C4-2B (cell line): ENCODE data around the gene CTNNA3.

Experiments
- ZFX ChIP-seq: fragments of 450-650 bp; IDR thresholded peaks from 2 replicates; pipeline ENCODE4 v1.6.1; 2017
- TF ChIP-seq, protein P1 (sequence below): fragments of 450-650 bp; conservative IDR thresholded peaks from 2 replicates; pipeline ENCODE4 v1.5.1; 2017; ENCODE audit warnings: mild to moderate bottlenecking

DNA sequence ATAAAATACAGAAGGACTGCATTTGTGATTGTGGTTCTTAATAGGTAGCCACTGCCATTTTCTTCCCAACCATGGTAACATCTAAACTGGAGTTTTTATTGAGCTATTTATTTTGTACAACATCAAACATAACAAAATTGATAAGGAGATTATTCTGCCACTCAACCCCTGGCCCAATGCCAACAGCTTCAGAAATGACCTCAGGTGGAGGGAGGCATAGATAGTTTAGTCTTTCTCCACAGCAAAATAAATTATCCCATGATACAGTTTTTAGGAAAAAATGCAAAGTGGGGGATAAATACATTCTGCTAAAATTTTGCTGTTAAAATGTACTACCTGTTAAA, 712.5 kb downstream of the CTNNA3 start:
- TF ChIP-seq, protein P1, sequence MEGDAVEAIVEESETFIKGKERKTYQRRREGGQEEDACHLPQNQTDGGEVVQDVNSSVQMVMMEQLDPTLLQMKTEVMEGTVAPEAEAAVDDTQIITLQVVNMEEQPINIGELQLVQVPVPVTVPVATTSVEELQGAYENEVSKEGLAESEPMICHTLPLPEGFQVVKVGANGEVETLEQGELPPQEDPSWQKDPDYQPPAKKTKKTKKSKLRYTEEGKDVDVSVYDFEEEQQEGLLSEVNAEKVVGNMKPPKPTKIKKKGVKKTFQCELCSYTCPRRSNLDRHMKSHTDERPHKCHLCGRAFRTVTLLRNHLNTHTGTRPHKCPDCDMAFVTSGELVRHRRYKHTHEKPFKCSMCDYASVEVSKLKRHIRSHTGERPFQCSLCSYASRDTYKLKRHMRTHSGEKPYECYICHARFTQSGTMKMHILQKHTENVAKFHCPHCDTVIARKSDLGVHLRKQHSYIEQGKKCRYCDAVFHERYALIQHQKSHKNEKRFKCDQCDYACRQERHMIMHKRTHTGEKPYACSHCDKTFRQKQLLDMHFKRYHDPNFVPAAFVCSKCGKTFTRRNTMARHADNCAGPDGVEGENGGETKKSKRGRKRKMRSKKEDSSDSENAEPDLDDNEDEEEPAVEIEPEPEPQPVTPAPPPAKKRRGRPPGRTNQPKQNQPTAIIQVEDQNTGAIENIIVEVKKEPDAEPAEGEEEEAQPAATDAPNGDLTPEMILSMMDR = no peak
- no peak for TF ChIP-seq ZFX
